ENCODE measurements around the gene PNO1. TPM values are rescaled to one million over a fixed set of nuclear protein-coding genes. Genes with fewer than 3 reads are reported as not detected.

PNO1 gene
- total RNA-seq, 2 experiments from 2014 or later: 25.1 to 26.2 TPM

DNA sequence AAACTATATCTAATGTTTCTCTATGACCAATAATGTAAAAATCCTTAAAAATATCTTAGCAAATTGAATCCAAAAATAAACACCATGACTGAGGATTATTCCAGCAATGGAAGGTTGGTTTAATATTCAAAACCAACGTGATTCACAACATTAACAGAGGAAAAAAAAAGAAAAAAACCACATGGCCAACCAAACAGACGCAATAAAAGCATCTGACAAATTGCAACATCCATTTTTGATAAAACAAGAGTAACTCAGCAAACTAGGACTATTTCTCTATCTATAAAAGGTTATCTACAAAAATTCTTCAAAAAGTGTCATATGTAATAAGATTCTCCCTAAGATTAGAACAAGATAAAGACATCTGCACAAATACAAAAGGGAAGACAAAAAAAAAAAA is 65.7 kb downstream of the PNO1 start:
- DNase-seq (no peak), ATAC-seq (no peak)
- H3K36me3 Mint-ChIP-seq (ENCODE audit: low read depth): peaks cover 26% of the 10 kb centered on the region
- H3K27me3 Mint-ChIP-seq: no peaks in the 10 kb centered on the region
- TF ChIP-seq, protein P1, sequence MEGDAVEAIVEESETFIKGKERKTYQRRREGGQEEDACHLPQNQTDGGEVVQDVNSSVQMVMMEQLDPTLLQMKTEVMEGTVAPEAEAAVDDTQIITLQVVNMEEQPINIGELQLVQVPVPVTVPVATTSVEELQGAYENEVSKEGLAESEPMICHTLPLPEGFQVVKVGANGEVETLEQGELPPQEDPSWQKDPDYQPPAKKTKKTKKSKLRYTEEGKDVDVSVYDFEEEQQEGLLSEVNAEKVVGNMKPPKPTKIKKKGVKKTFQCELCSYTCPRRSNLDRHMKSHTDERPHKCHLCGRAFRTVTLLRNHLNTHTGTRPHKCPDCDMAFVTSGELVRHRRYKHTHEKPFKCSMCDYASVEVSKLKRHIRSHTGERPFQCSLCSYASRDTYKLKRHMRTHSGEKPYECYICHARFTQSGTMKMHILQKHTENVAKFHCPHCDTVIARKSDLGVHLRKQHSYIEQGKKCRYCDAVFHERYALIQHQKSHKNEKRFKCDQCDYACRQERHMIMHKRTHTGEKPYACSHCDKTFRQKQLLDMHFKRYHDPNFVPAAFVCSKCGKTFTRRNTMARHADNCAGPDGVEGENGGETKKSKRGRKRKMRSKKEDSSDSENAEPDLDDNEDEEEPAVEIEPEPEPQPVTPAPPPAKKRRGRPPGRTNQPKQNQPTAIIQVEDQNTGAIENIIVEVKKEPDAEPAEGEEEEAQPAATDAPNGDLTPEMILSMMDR (IDR thresholded peaks at IDR 0.05): no peak
- CTCF ChIA-PET: interaction anchor here (1.2 to 1.5 kb wide), 3 partner anchors 16 to 37 kb away, joined by 3 to 6 read pairs (median 4); no protein-coding TSS in a partner anchor
- POLR2A ChIA-PET: no interaction called here
- no peaks in the 10 kb centered on the region for H3K9me3 Mint-ChIP-seq
- intact Hi-C loops (cut with micrococcal nuclease): no loop called here
- H3K27ac Mint-ChIP-seq: no peak overlapping the region
- peaks cover 86% of the 10 kb centered on the region for H3K4me1 Mint-ChIP-seq (ENCODE audit: low read depth)
- H3K4me3 Mint-ChIP-seq: no peak overlapping the region

GRCh38 chr2:68225119-68225632 is 67.5 kb downstream of the PNO1 start:
- intact Hi-C loops (cut with micrococcal nuclease): no loop called here
- H3K36me3 Mint-ChIP-seq (ENCODE audit: low read depth): peaks cover 22% of the 10 kb centered on the region
- ATAC-seq (peak; percentile 51), DNase-seq (peak; percentile 13)
- CTCF ChIA-PET: interaction anchor here (1.0 to 1.7 kb wide), 6 partner anchors 12 to 57 kb away, joined by 3 to 11 read pairs (median 4); no protein-coding TSS in a partner anchor
- TF ChIP-seq, protein P1 (IDR thresholded peaks at IDR 0.05): no peak
- H3K27me3 Mint-ChIP-seq: no peaks in the 10 kb centered on the region
- peaks cover 85% of the 10 kb centered on the region for H3K4me1 Mint-ChIP-seq (ENCODE audit: low read depth)
- peak overlapping the region; percentile 41 for H3K27ac Mint-ChIP-seq
- H3K9me3 Mint-ChIP-seq: no peaks in the 10 kb centered on the region
- H3K4me3 Mint-ChIP-seq: no peak overlapping the region
- POLR2A ChIA-PET: no interaction called here

Other genes with a start within 250 kb of the PNO1 start
- gene C1D, start 94.9 kb upstream of the PNO1 start, total RNA-seq: 10 to 100 TPM; 28.1 to 35.0 TPM
- gene PPP3R1, start 94.6 kb downstream of the PNO1 start, total RNA-seq: 10 to 100 TPM; 72.7 to 73.7 TPM
- not detected for gene CNRIP1, start 162.1 kb downstream of the PNO1 start, total RNA-seq
- 1 to 10 TPM; 4.8 to 6.0 TPM for gene PLEK, start 207.4 kb downstream of the PNO1 start, total RNA-seq